Mucosa of descending colon (tissue), 3 donors: ENCODE data around the gene GTF2A1L. TPM values are rescaled to one million over a fixed set of nuclear protein-coding genes. Genes with fewer than 3 reads are reported as not detected.

Source experiments
- ATAC-seq: fragments of 200-7000 bp; cut with Tn5 transposase; one replicate; pipeline ENCODE4 v1.9.1; 2020; ENCODE audit warnings: mild to moderate bottlenecking, moderate library complexity
- DNase-seq, 3 donors: peaks; one replicate each; pipeline ENCODE4 v3.0.0-alpha.2; 2020
- H3K36me3 ChIP-seq: fragments of 200-600 bp; one replicate; pipeline ENCODE4 v1.8.0; 2021; ENCODE audit warnings: low read depth, mild to moderate bottlenecking
- H3K4me1 ChIP-seq: fragments of 200-600 bp; one replicate; pipeline ENCODE4 v1.8.0; 2021; ENCODE audit warnings: low read depth, mild to moderate bottlenecking
- H3K4me3 ChIP-seq: fragments of 200-600 bp; one replicate; pipeline ENCODE4 v1.8.0; 2021; ENCODE audit warnings: mild to moderate bottlenecking
- H3K9me3 ChIP-seq: fragments of 200-600 bp; one replicate; pipeline ENCODE4 v1.8.0; 2021; ENCODE audit warnings: mild to moderate bottlenecking
- CTCF ChIP-seq: fragments of 200-600 bp; IDR thresholded peaks from one replicate; pipeline ENCODE4 v1.8.0; 2022; ENCODE audit warnings: antibody characterized with exemption, mild to moderate bottlenecking
- intact Hi-C, 2 donors: fragments of 100-400 bp; cut with DNase I in 1 of 2; cut with micrococcal nuclease in 1 of 2; formaldehyde crosslinking; loops; one replicate each; pipeline versions ENCODE4 v1.11.0 to v1.11.1; 2022; cut with DNase I, micrococcal nuclease
- long read RNA-seq, 2 donors: library from polyadenylated mRNA; unstranded; transcript quantifications; one replicate each; pipeline ENCODE4 v2.0.0, GENCODE V29; 2019 to 2021
- total RNA-seq, 3 donors: library from RNA; stranded (reverse); fragmentation: NEBNext Ultra II Directional in 2 of 3; extraction: Animal tissue kit (Norgen Biotek cat#: 25700) in 2 of 3; gene quantifications; one replicate each; pipeline versions ENCODE4 v1.2.1 to v1.2.4, GENCODE V29; 2021 to 2023
- donor health status: DM: no; HTN: no; CAD: no; lungs with moderate emphysema.
- donor health status: DM: no; HTN: no; CAD: no.
- donor health status: DM: no; HTN: yes; CAD: no.

Gene GTF2A1L, protein sequence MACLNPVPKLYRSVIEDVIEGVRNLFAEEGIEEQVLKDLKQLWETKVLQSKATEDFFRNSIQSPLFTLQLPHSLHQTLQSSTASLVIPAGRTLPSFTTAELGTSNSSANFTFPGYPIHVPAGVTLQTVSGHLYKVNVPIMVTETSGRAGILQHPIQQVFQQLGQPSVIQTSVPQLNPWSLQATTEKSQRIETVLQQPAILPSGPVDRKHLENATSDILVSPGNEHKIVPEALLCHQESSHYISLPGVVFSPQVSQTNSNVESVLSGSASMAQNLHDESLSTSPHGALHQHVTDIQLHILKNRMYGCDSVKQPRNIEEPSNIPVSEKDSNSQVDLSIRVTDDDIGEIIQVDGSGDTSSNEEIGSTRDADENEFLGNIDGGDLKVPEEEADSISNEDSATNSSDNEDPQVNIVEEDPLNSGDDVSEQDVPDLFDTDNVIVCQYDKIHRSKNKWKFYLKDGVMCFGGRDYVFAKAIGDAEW
- 1 to 10 TPM in 1 of 3 donors, under 1 TPM in 1, not detected in 1; 0.77 to 8.6 TPM for total RNA-seq
- long read RNA-seq, donor 1 = 0 reads
- long read RNA-seq, donor 2 = 0 reads

DNA sequence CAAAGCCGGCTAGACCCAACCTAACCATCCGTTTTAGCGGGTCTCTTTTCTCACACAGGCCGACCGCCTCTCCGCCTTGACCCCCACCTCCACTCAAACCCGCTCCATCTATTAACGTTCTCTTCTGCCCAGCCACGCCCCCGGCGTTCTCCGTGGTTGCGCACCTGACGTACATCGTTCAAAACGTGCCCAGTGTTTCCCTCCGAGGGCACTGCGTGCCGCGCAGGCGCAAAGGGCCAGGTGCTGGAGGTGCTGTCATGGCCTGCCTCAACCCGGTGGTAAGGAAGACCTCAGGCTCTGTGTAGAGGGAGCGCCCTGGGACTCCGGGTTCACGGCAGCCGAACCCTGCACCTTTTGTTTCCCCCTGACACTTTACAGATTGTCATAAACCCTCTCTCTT lies at the start of gene GTF2A1L:
Gene GTF2A1L (plus strand): TSS at position 239 of the 400 bp plus-strand sequence. CDS start 19 bp downstream, at position 258.
- no peak within 1 kb of the TSS for H3K4me3 ChIP-seq
- no peaks in the 10 kb centered on the region for H3K4me1 ChIP-seq
- no peaks in the 10 kb centered on the region for H3K9me3 ChIP-seq
- ATAC-seq = no peak
- intact Hi-C loops = no loop called here
- no peaks in the 10 kb centered on the region for H3K36me3 ChIP-seq
- no peak for TF ChIP-seq CTCF
- no peak for DNase-seq

DNA sequence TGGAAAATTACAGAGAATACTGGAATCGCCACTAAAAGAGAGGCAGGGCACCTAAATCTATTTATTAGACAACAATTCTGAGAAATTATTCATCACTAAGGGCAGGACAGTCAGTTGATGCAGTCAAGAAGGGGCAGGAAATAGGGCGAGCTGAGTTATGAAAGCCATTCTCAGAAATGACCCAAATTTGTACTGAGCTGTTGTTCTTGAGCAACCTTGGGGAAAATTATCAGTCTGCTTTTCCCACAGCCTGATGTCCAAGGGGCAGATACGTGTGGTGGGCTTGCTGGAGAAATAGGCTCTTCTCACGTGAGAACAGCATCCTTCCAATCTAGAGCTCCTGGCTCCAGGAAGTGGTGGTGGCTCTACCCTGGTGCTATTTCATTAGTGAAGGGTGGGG lies 49.1 kb upstream of the GTF2A1L start:
- no peak for DNase-seq
- TF ChIP-seq CTCF = no peak
- intact Hi-C loops = no loop called here
- no peak for ATAC-seq
- H3K4me1 ChIP-seq = no peaks in the 10 kb centered on the region
- H3K4me3 ChIP-seq = no peak overlapping the region
- no peaks in the 10 kb centered on the region for H3K36me3 ChIP-seq
- H3K9me3 ChIP-seq = no peaks in the 10 kb centered on the region

DNA sequence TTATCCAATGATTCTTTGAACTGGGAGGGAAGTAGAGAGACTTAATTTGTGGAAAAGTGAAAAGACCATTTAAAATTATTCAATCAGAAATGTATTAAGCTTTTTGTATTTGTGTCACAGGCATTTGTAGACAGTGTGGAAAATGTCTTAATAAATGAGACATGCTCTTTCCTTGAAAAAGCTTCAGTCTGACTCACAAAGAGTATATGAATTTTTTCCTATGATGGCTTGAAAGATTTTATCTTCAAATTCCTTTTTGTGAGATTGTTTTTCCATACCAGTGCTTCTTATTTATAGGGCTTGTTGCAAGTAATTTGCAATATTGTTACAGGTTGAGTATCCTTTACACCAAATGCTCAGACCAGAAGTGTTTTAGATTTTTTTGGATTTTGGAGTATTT lies 48.2 kb upstream of the GTF2A1L start:
- ATAC-seq = no peak
- TF ChIP-seq CTCF = no peak
- Histone ChIP-seq H3K36me3 (no peaks in the 10 kb centered on the region), H3K4me3 (no peak overlapping the region), H3K9me3 (no peaks in the 10 kb centered on the region), H3K4me1 (no peaks in the 10 kb centered on the region)
- intact Hi-C loops = no loop called here
- DNase-seq = no peak

- no peak for ATAC-seq
- Histone ChIP-seq H3K36me3 (no peaks in the 10 kb centered on the region), H3K4me1 (no peaks in the 10 kb centered on the region), H3K4me3 (no peak overlapping the region), H3K9me3 (no peaks in the 10 kb centered on the region)
- intact Hi-C loops = no loop called here
- DNase-seq = no peak
- TF ChIP-seq CTCF = no peak
These were observed 44.8 kb upstream of the GTF2A1L start for GRCh38 chr2:48572816-48573215.

GRCh38 chr2:48574353-48575287 lies 43.0 kb upstream of the GTF2A1L start:
- Histone ChIP-seq H3K4me3 (no peak overlapping the region), H3K4me1 (no peaks in the 10 kb centered on the region), H3K9me3 (no peaks in the 10 kb centered on the region), H3K36me3 (no peaks in the 10 kb centered on the region)
- DNase-seq (no peak), ATAC-seq (no peak)
- TF ChIP-seq CTCF = no peak
- intact Hi-C loops = no loop called here
